IMR-90 (cell line): ENCODE results near the gene ARAP2. TPM values are rescaled to one million over a fixed set of nuclear protein-coding genes. Genes with fewer than 3 reads are reported as not detected.

Experiments used
- ATAC-seq: fragments of 200-7000 bp; cut with Tn5 transposase; 2 replicates; pipeline ENCODE4 v1.9.1; 2020; ENCODE audit warnings: low read depth, mild to moderate bottlenecking, moderate library complexity
- BruUV-seq: library from RNA; stranded (reverse); fragments of 400-500 nt; replicated peaks from 2 replicates; lab custom pipeline; 2021; lab: Mats Ljungman, UMichigan
- CTCF ChIA-PET: fragments of 300-600 bp; formaldehyde crosslinking; extraction: SDS; loops from one replicate; lab custom pipeline; 2021; ENCODE audit warnings: antibody characterized with exemption; lab: Yijun Ruan, JAX
- POLR2A ChIA-PET: fragments of 300-600 bp; sonication (Branson Sonifier 250); formaldehyde crosslinking; loops from one replicate; lab custom pipeline; 2022; ENCODE audit warnings: antibody characterized with exemption; ENCODE audit not compliant: unreplicated experiment; lab: Charles Lee
- DNase-seq: peaks from one replicate; pipeline ENCODE4 v3.0.0; 2013
- H2AFZ ChIP-seq: replicated peaks from 2 replicates; pipeline ENCODE3; 2013; ENCODE audit warnings: low read length, mild to moderate bottlenecking; ENCODE audit not compliant: poor library complexity
- H2AK5ac ChIP-seq: 2 replicates; pipeline ENCODE4 v1.6.1; 2013; ENCODE audit warnings: low read depth, low read length, inconsistent platforms
- H2AK9ac ChIP-seq: replicated peaks from 2 replicates; pipeline ENCODE3; 2013; ENCODE audit warnings: mild to moderate bottlenecking, low read depth, low read length, moderate library complexity; ENCODE audit not compliant: poor library complexity
- H2BK120ac ChIP-seq: 2 replicates; pipeline ENCODE4 v1.6.1; 2013; ENCODE audit warnings: low read depth, low read length, inconsistent platforms
- H2BK15ac ChIP-seq: 3 replicates; pipeline ENCODE4 v1.6.1; 2013; ENCODE audit warnings: low read depth, low read length, inconsistent platforms
- H2BK20ac ChIP-seq: 2 replicates; pipeline ENCODE4 v1.6.1; 2013; ENCODE audit warnings: low read depth, mild to moderate bottlenecking, inconsistent platforms, low read length, moderate library complexity
- H2BK5ac ChIP-seq: 2 replicates; pipeline ENCODE4 v1.6.1; 2013; ENCODE audit warnings: mild to moderate bottlenecking, low read depth, low read length, inconsistent platforms; ENCODE audit not compliant: poor library complexity, severe bottlenecking
- H3K14ac ChIP-seq: replicated peaks from 2 replicates; pipeline ENCODE4 v1.6.1; 2013; ENCODE audit warnings: low read depth, low read length, inconsistent platforms
- H3K18ac ChIP-seq: 2 replicates; pipeline ENCODE4 v1.6.1; 2013; ENCODE audit warnings: low read depth, low read length, control low read depth
- H3K23ac ChIP-seq: 2 replicates; pipeline ENCODE4 v1.6.1; 2013; ENCODE audit warnings: low read depth, low read length, inconsistent platforms
- H3K27ac ChIP-seq: 2 replicates; pipeline ENCODE4 v1.5.1; 2013; ENCODE audit warnings: mild to moderate bottlenecking, control low read depth, low read length; ENCODE audit not compliant: insufficient read depth
- H3K27me3 ChIP-seq: 2 replicates; pipeline ENCODE4 v1.6.1; 2013; ENCODE audit warnings: low read length; ENCODE audit not compliant: control insufficient read depth, insufficient read depth
- H3K36me3 ChIP-seq: 2 replicates; pipeline ENCODE4 v1.6.1; 2013; ENCODE audit warnings: low read length, mixed read lengths; ENCODE audit not compliant: control insufficient read depth, insufficient read depth
- H3K4ac ChIP-seq: 2 replicates; pipeline ENCODE4 v1.6.1; 2013; ENCODE audit warnings: low read depth, low read length, inconsistent platforms
- H3K4me1 ChIP-seq: 2 replicates; pipeline ENCODE4 v1.6.1; 2013; ENCODE audit warnings: low read length, mixed read lengths; ENCODE audit not compliant: control insufficient read depth, insufficient read depth
- H3K4me2 ChIP-seq: 2 replicates; pipeline ENCODE4 v1.6.1; 2013; ENCODE audit warnings: low read depth, mild to moderate bottlenecking, control low read depth, low read length, moderate library complexity
- H3K4me3 ChIP-seq: 2 replicates; pipeline ENCODE4 v1.5.1; 2013; ENCODE audit warnings: low read depth, mild to moderate bottlenecking, control low read depth, low read length, moderate library complexity; ENCODE audit not compliant: insufficient read depth
- H3K56ac ChIP-seq: 2 replicates; pipeline ENCODE4 v1.6.1; 2013; ENCODE audit warnings: low read length, inconsistent platforms; ENCODE audit not compliant: insufficient read depth; ENCODE audit errors: extremely low read depth
- H3K79me1 ChIP-seq, 2 experiments: 2 replicates each; pipeline ENCODE4 v1.6.1; 2013; ENCODE audit warnings: low read length in 2 of 2, inconsistent platforms in 1 of 2, low read depth in 1 of 2
- H3K9ac ChIP-seq: 2 replicates; pipeline ENCODE4 v1.6.1; 2013; ENCODE audit warnings: low read depth, low read length, control low read depth
- H3K9me1 ChIP-seq: 2 replicates; pipeline ENCODE4 v1.6.1; 2013; ENCODE audit warnings: low read length, inconsistent platforms; ENCODE audit not compliant: insufficient read depth
- H3K9me3 ChIP-seq: 2 replicates; pipeline ENCODE4 v1.6.1; 2013; ENCODE audit warnings: low read length; ENCODE audit not compliant: control insufficient read depth, insufficient read depth
- H4K20me1 ChIP-seq: 2 replicates; pipeline ENCODE4 v1.6.1; 2013; ENCODE audit warnings: low read length, inconsistent platforms; ENCODE audit not compliant: insufficient read depth
- H4K5ac ChIP-seq: 2 replicates; pipeline ENCODE4 v1.6.1; 2013; ENCODE audit warnings: mild to moderate bottlenecking, low read depth, low read length, control low read depth
- H4K8ac ChIP-seq, 2 experiments: 2 replicates each; pipeline ENCODE4 v1.6.1; 2013; ENCODE audit warnings: low read depth in 2 of 2, low read length in 2 of 2, control low read depth in 1 of 2, inconsistent platforms in 1 of 2
- H4K91ac ChIP-seq: 2 replicates; pipeline ENCODE4 v1.6.1; 2013; ENCODE audit warnings: low read depth, low read length, inconsistent platforms; ENCODE audit not compliant: insufficient read depth
- BHLHE40 ChIP-seq: fragments of 150-350 bp; IDR thresholded peaks from 2 replicates; pipeline ENCODE4 v1.6.1; 2016; ENCODE audit warnings: mild to moderate bottlenecking, low read depth, low read length
- CHD1 ChIP-seq: IDR thresholded peaks from 2 replicates; pipeline ENCODE4 v1.6.1; 2012; ENCODE audit warnings: low read depth, low read length, improper control_type of control experiment
- CTCF ChIP-seq: conservative IDR thresholded peaks from 2 replicates; pipeline ENCODE4 v1.5.1; 2012; ENCODE audit warnings: mild to moderate bottlenecking, low read depth, low read length, improper control_type of control experiment
- ELK1 ChIP-seq: fragments of 150-350 bp; IDR thresholded peaks from 2 replicates; pipeline ENCODE4 v1.6.1; 2016; ENCODE audit warnings: low read depth, mild to moderate bottlenecking, low read length, moderate library complexity, borderline replicate concordance
- FOS ChIP-seq: fragments of 150-350 bp; IDR thresholded peaks from 2 replicates; pipeline ENCODE4 v1.6.1; 2016; ENCODE audit warnings: low read depth, low read length
- MAFK ChIP-seq: IDR thresholded peaks from 2 replicates; pipeline ENCODE4 v1.6.1; 2012; ENCODE audit warnings: low read depth, low read length, improper control_type of control experiment
- MXI1 ChIP-seq: IDR thresholded peaks from 2 replicates; pipeline ENCODE4 v1.6.1; 2012; ENCODE audit warnings: low read depth, mild to moderate bottlenecking, low read length, moderate library complexity, borderline replicate concordance
- NFE2L2 ChIP-seq: fragments of 150-350 bp; IDR thresholded peaks from 2 replicates; pipeline ENCODE4 v1.6.1; 2016; ENCODE audit warnings: low read depth, mild to moderate bottlenecking, low read length
- RFX5 ChIP-seq: IDR thresholded peaks from 2 replicates; pipeline ENCODE4 v1.8.0; 2012; ENCODE audit warnings: low read depth, mild to moderate bottlenecking, low read length, moderate library complexity
- SMC3 ChIP-seq: fragments of 150-350 bp; IDR thresholded peaks from 2 replicates; pipeline ENCODE4 v1.6.1; 2016; ENCODE audit warnings: low read depth, mild to moderate bottlenecking, antibody characterized with exemption, low read length, moderate library complexity
- USF2 ChIP-seq: fragments of 150-350 bp; IDR thresholded peaks from 2 replicates; pipeline ENCODE4 v1.6.1; 2017; ENCODE audit warnings: mild to moderate bottlenecking, antibody characterized with exemption, low read length, low read depth
- WGBS, 2 experiments: methylation state at CpG; one replicate each; pipeline versions ENCODE4 v1.1.5 to v1.1.7; 2013; ENCODE audit warnings: missing lambda C conversion rate in 2 of 2; ENCODE audit not compliant: insufficient read length in 1 of 2; ENCODE audit errors: extremely low coverage in 2 of 2; 5-methylcytosine and 5-hydroxymethylcytosine counted together
- dilution Hi-C: fragments of 300-500 bp; cut with HindIII; formaldehyde crosslinking; loops from one replicate; pipeline ENCODE4 v1.14.3; 2018; ENCODE audit warnings: low sequenced_read_pairs; ENCODE audit not compliant: unreplicated experiment
- in situ Hi-C: fragments of 300-500 bp; cut with MboI; formaldehyde crosslinking; loops from 3 replicates; pipeline ENCODE4 v1.14.3; 2019; ENCODE audit warnings: low sequenced_read_pairs, inconsistent platforms, mixed read lengths
- intact Hi-C: fragments of 100-400 bp; cut with micrococcal nuclease; formaldehyde crosslinking; loops from 2 replicates; pipeline ENCODE4 v1.10.0; 2022
- polyA plus RNA-seq, 3 experiments: library from polyadenylated mRNA; depleted of rRNA; stranded (reverse); fragments of >200 nt; gene quantifications; 2 replicates each; pipeline ENCODE4 v1.2.3, GENCODE V29; 2012; ENCODE audit warnings: low replicate concordance in 1 of 3
- total RNA-seq: library from RNA; depleted of rRNA; stranded (reverse); fragments of >200 nt; gene quantifications from 2 replicates; pipeline ENCODE4 v1.2.3, GENCODE V29; 2012

Gene ARAP2
- total and polyA plus RNA-seq, 2 of the 4 experiments (the other 2 are of a cell fraction): 0.32 to 1.8 TPM

GRCh38 chr4:36177946-36178345, 66.4 kb downstream of the ARAP2 start:
- H2AFZ ChIP-seq: no peak overlapping the region
- H3K9me3 ChIP-seq: no peaks in the 10 kb centered on the region
- in situ Hi-C loops: no loop called here
- H3K9ac ChIP-seq: no peak overlapping the region
- no peak overlapping the region for H3K4me3 ChIP-seq
- POLR2A ChIA-PET: no interaction called here
- H3K4me2 ChIP-seq: no peak overlapping the region
- H2BK120ac ChIP-seq: no peak overlapping the region
- no peaks in the 10 kb centered on the region for H3K36me3 ChIP-seq
- no peak overlapping the region for H3K56ac ChIP-seq
- H3K23ac ChIP-seq: no peak overlapping the region
- H4K5ac ChIP-seq: no peak overlapping the region
- dilution Hi-C loops: no loop called here
- H3K4me1 ChIP-seq: no peaks in the 10 kb centered on the region
- H3K14ac ChIP-seq: no peak overlapping the region
- H2AK5ac ChIP-seq: no peak overlapping the region
- H2BK15ac ChIP-seq: no peak overlapping the region
- intact Hi-C loops: no loop called here
- no peaks in the 10 kb centered on the region for H4K20me1 ChIP-seq
- WGBS, 2 experiments: no CpG with 5 or more reads among the region's 1 CpG
- TF ChIP-seq ELK1: no peak
- no peak for TF ChIP-seq RFX5
- TF ChIP-seq MAFK: no peak
- TF ChIP-seq MXI1: no peak
- no peak for TF ChIP-seq BHLHE40
- no peak for TF ChIP-seq USF2
- no peak for TF ChIP-seq NFE2L2
- no peak for TF ChIP-seq CTCF
- no peak for TF ChIP-seq SMC3
- TF ChIP-seq CHD1: no peak
- TF ChIP-seq FOS: no peak
- no TSS peak for BruUV-seq
- no peak overlapping the region for H4K91ac ChIP-seq
- ATAC-seq (no peak), DNase-seq (peak; percentile 14)
- no peaks in the 10 kb centered on the region for H3K27me3 ChIP-seq
- no peak overlapping the region for H3K18ac ChIP-seq
- H2BK20ac ChIP-seq: no peak overlapping the region
- H3K9me1 ChIP-seq: no peaks in the 10 kb centered on the region
- H2AK9ac ChIP-seq: no peak overlapping the region
- no peaks in the 10 kb centered on the region for H3K79me1 ChIP-seq
- no peak overlapping the region for H3K4ac ChIP-seq
- CTCF ChIA-PET: no interaction called here
- no peak overlapping the region for H3K27ac ChIP-seq
- no peak overlapping the region for H4K8ac ChIP-seq
- no peak overlapping the region for H2BK5ac ChIP-seq
